HTERT RPE-1 (cell line): ENCODE results near the gene TMC8.

Source experiments
- in situ Hi-C: fragments of 300-500 bp; cut with MboI; formaldehyde crosslinking; loops from 4 replicates; pipeline ENCODE4 v1.14.3; 2020; ENCODE audit warnings: low sequenced_read_pairs

TMC8 gene

GRCh38 chr17:78174346-78174869 is 43.8 kb downstream of the TMC8 start:
- in situ Hi-C loops = no loop called here

DNA sequence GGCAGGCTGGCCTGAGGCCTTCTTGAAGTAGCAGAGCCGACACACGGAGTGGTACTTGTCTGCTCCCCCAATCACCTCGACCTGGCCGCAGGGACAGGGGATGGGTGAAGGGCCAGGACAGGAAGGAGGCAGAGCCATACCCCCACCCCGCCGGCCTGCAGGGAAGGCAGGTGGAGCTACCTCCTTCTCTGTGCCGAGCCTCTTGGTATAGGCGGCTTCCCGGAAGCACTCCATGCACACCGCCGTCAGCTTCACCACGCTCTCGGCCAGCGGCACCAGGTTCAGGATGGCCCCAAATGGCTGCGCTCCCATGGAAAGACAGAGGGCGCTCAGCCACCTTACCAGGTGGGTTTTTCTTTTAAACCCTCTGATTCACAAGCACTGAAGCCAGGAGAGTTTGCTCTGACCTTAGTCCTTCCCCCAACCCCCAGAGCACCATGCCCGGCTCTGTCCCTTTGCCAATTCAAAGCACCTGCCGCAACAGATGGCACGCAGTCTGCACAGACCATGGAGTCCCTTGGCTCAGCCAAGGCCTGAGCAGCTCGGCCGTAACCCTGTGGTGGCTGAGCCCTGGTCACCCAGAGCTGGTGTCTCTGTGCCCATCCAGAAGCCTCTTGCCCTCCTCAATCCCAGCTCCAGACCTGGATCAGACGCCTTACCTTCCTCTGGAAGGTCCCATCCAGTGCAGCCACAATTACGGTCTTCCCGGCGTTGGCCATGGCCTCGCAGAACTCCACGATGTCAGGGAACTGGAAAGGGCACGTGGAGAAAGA is 44.5 kb downstream of the TMC8 start:
- in situ Hi-C loops = no loop called here

DNA sequence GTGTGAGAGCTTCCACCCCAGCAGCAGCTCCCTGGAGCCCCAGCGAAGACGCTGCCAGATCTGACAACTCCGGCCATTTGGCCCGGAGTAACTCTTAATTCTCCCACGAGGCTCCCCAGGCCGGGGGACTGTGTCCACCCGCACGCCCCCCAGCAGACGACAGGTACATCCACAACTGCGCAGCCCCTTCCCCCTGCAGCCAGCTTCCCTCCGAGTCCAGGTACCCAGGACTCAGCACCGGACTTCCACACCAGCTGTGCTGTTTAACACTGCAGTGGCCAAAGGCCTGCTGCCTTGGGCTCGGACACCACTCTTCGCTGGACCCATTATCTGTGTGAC is 45.0 kb downstream of the TMC8 start:
- in situ Hi-C loops = no loop called here

DNA sequence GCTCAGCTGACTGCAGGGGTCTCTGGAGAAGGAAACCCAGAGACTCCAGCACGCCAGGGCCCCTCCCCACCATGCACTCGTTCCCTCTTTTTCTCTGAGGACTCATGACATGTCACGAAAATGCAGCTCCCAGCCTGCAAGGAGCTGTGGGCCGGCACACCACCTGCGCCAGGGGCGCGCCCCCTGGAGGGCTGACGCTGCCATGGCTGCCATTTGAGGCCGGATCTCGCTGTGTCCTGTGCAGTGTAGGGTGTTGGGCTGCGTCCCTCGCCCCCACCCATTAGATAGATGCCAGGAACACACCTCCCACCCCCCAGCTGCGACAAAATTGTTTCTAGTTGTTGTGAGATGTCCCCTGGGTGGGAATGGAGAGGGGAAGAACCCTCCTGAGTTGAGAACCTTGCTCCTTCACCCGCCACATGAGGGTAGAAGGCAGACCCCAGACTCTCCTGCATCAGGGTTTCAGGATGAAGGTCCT is 46.0 kb downstream of the TMC8 start:
- in situ Hi-C loops = no loop called here

- in situ Hi-C loops = no loop called here
Measured at GRCh38 chr17:78179372-78179771, 48.8 kb downstream of the TMC8 start.

- in situ Hi-C loops = no loop called here
Measured at GRCh38 chr17:78180083-78180482, 49.5 kb downstream of the TMC8 start.

- in situ Hi-C loops = no loop called here
Measured at GRCh38 chr17:78180508-78180907, 49.9 kb downstream of the TMC8 start.

- in situ Hi-C loops = no loop called here
Measured at GRCh38 chr17:78182504-78182903, 51.9 kb downstream of the TMC8 start.

DNA sequence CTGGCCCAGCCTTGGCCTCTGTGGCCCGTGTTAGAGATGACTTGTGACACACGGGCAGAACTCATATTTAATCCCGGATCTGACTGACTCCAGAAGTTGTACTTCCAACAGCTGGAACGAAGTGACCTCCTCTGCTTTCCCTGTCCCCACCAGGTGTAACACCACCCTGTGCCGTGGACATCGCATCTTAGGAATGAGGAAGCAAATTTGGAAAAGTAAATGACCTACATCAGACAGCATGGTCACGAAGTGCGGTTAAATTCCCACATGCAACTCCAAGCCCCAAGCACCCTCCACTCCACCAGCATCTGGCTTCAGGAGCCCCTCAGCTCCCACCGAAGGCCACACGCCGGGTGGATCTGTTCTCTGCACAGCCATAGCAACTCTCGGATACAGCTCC is 53.3 kb downstream of the TMC8 start:
- in situ Hi-C loops = no loop called here

- in situ Hi-C loops = no loop called here
Measured at GRCh38 chr17:78184351-78184750, 53.8 kb downstream of the TMC8 start.

DNA sequence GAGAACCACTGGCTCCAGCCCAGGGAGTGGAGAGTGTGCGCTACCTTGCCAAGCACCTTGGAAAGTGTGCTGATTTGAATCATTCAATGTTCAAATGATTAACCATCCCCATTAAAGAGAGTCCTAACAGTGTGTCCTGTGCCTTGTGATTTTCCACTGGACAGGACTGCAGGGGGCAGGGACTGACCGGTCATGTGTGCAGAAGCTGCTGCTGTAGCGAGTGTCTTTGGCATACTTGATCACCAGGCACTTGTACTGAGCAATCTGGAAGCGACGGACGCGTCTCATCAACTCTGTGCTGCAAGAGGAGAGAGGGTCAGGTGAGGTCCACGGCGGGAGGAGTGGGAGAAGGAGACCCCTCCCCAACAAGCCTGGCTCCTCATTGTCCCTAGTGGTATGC is 54.3 kb downstream of the TMC8 start:
- in situ Hi-C loops = no loop called here

- in situ Hi-C loops = no loop called here
Measured at GRCh38 chr17:78185981-78186691, 55.6 kb downstream of the TMC8 start.

- in situ Hi-C loops = no loop called here
Measured at GRCh38 chr17:78186692-78187595, 56.4 kb downstream of the TMC8 start, which contains the start of the genes AFMID and TK1. Gene AFMID, plus strand, starts transcription at chr17:78187362. Its CDS starts 9 bp downstream, at chr17:78187371. Gene TK1, minus strand, starts transcription at chr17:78187052. Its CDS starts 58 bp downstream, at chr17:78186994.
